Neural crest cell (in vitro differentiated cells): Measurements from ENCODE around the gene DLGAP4. TPM values are rescaled to one million over a fixed set of nuclear protein-coding genes. Genes with fewer than 3 reads are reported as not detected.

Source experiments
- DNase-seq: peaks from one replicate; pipeline ENCODE4 v3.0.0; 2021; ENCODE audit warnings: low read depth, mixed read lengths, low spot score
- H3K27ac Mint-ChIP-seq: one replicate; pipeline ENCODE4 v1.8.0; 2021; ENCODE audit warnings: mild to moderate bottlenecking, mixed read lengths; ENCODE audit not compliant: unreplicated experiment
- H3K27me3 Mint-ChIP-seq: 2 replicates; pipeline ENCODE4 v1.8.0; 2021; ENCODE audit warnings: low read depth, mild to moderate bottlenecking, mixed read lengths
- H3K36me3 Mint-ChIP-seq: 2 replicates; pipeline ENCODE4 v1.8.0; 2021; ENCODE audit warnings: low read depth, mild to moderate bottlenecking, mixed read lengths
- H3K4me1 Mint-ChIP-seq: 2 replicates; pipeline ENCODE4 v1.8.0; 2021; ENCODE audit warnings: mixed read lengths
- H3K4me3 Mint-ChIP-seq: one replicate; pipeline ENCODE4 v1.8.0; 2021; ENCODE audit warnings: mild to moderate bottlenecking, mixed read lengths
- H3K9me3 Mint-ChIP-seq: 2 replicates; pipeline ENCODE4 v1.8.0; 2021; ENCODE audit warnings: mixed read lengths
- CTCF ChIP-seq: fragments of 200-600 bp; sonication (generic); conservative IDR thresholded peaks from 2 replicates; pipeline ENCODE4 v1.5.0; 2021; ENCODE audit warnings: antibody characterized with exemption, mild to moderate bottlenecking
- total RNA-seq: library from RNA; stranded (reverse); gene quantifications from 2 replicates; pipeline ENCODE4 v1.2.1, GENCODE V29; 2021

DLGAP4 gene
- total RNA-seq, 1 donor from 2014 or later, result 95.6 TPM

DNA sequence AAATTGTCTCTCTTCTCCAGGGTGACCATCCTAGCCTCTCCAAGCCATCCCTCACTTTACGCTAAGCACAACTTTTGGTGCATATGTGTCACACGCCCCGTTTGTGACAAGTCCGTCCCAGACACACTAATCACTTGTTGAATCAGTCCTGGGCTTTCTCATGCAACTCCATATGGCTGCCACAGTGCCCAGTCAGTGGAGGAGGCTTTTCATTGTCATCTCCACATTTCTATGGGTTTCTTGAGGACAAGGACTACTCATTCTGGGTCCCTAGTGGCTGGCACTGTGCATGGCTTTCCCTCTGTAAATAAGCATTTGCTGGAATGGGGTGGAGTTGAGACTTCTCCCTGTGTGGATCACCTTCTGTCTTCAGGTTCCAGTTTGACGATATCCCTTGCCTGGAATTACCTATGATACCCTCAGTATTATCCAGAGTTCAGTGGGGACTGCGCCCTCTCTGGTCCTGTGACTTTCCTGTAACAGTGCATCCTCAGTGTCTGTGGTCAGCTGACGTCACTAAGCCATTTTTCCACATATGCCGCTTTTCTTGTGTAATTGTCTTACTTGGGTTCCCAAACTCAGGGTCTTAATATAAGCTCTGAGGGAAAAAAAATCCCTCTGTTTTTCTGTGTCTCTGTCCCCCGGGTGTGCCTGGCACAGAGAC, 175.4 kb downstream of the DLGAP4 start:
- no peak overlapping the region for H3K27ac Mint-ChIP-seq
- peaks cover 3% of the 10 kb centered on the region for H3K36me3 Mint-ChIP-seq
- no peak for DNase-seq
- H3K4me3 Mint-ChIP-seq, result no peak overlapping the region
- peak; percentile 24 for TF ChIP-seq CTCF
- H3K4me1 Mint-ChIP-seq, result peaks cover 42% of the 10 kb centered on the region
- H3K9me3 Mint-ChIP-seq, result no peaks in the 10 kb centered on the region
- no peaks in the 10 kb centered on the region for H3K27me3 Mint-ChIP-seq

- no peak for TF ChIP-seq CTCF
- no peak for DNase-seq
- Mint-ChIP-seq H3K36me3 (peaks cover 3% of the 10 kb centered on the region), H3K4me1 (peaks cover 42% of the 10 kb centered on the region), H3K9me3 (no peaks in the 10 kb centered on the region), H3K27ac (no peak overlapping the region), H3K27me3 (no peaks in the 10 kb centered on the region), H3K4me3 (no peak overlapping the region)
Observed at GRCh38 chr20:36482044-36482473, 175.9 kb downstream of the DLGAP4 start.

DNA sequence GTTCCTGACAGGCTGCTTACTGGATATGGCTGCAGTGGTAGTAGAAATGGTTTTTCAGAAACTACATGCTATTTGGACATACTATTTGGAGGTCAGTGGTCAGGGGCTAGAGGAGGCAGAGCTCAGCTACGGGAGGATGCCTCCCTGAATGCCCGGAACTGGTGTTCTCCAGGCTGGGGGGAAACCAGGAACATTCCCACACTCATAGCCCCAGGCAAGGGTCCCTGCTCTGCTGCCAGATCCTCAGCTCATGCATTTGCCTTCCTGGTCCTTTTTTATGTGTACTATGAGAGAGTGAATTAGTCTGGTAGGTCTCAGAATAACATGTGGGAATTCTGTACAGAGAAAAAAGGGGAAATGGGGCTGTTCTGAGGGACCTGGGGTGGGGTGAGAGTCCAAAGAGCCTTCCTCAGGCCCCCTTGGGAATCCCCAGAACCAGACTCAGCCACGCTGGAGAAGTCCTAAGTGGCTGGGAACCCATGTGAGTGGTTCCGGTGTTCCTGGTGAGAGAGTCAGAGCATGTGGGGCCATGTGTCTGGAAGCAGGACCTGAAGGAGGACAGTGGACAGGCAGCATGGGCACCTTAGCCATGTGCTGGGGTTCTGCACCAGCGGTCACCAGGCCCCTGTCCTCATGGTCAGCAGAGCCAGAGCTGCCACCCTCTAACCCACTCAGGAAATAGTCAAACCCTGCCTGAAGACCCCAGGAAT, 177.2 kb downstream of the DLGAP4 start:
- Mint-ChIP-seq H3K4me3 (no peak overlapping the region), H3K4me1 (peaks cover 40% of the 10 kb centered on the region), H3K9me3 (no peaks in the 10 kb centered on the region), H3K27ac (peak overlapping the region; percentile 62), H3K27me3 (no peaks in the 10 kb centered on the region), H3K36me3 (no peaks in the 10 kb centered on the region)
- no peak for DNase-seq
- no peak for TF ChIP-seq CTCF

GRCh38 chr20:36483919-36484808, 178.0 kb downstream of the DLGAP4 start:
- H3K27ac Mint-ChIP-seq, result no peak overlapping the region
- no peak for TF ChIP-seq CTCF

GRCh38 chr20:36485286-36485685, 179.1 kb downstream of the DLGAP4 start:
- no peak for DNase-seq
- TF ChIP-seq CTCF, result no peak
- no peaks in the 10 kb centered on the region for H3K9me3 Mint-ChIP-seq
- no peaks in the 10 kb centered on the region for H3K27me3 Mint-ChIP-seq
- no peak overlapping the region for H3K27ac Mint-ChIP-seq
- H3K4me1 Mint-ChIP-seq, result peaks cover 44% of the 10 kb centered on the region
- H3K36me3 Mint-ChIP-seq, result peaks cover 3% of the 10 kb centered on the region
- no peak overlapping the region for H3K4me3 Mint-ChIP-seq

More at GRCh38 chr20:36483919-36484808, 178.0 kb downstream of the DLGAP4 start:
- no peaks in the 10 kb centered on the region for H3K36me3 Mint-ChIP-seq
- no peaks in the 10 kb centered on the region for H3K9me3 Mint-ChIP-seq
- DNase-seq, result no peak
- H3K27me3 Mint-ChIP-seq, result no peaks in the 10 kb centered on the region
- H3K4me1 Mint-ChIP-seq, result peaks cover 43% of the 10 kb centered on the region
- H3K4me3 Mint-ChIP-seq, result no peak overlapping the region
